Colonic mucosa (tissue), 4 donors: Measurements from ENCODE around the gene SLX9. TPM values are rescaled to one million over a fixed set of nuclear protein-coding genes. Genes with fewer than 3 reads are reported as not detected.

Experiments
- DNase-seq: peaks from one replicate; pipeline ENCODE4 v3.0.0-alpha.2; 2020
- H3K27ac ChIP-seq: fragments of 200-600 bp; one replicate; pipeline ENCODE4 v1.8.0; 2021
- H3K27me3 ChIP-seq: fragments of 200-600 bp; one replicate; pipeline ENCODE4 v1.8.0; 2021
- H3K36me3 ChIP-seq: fragments of 200-600 bp; one replicate; pipeline ENCODE4 v1.8.0; 2021
- H3K4me1 ChIP-seq: fragments of 200-600 bp; one replicate; pipeline ENCODE4 v1.8.0; 2021; ENCODE audit warnings: mild to moderate bottlenecking
- H3K4me3 ChIP-seq: fragments of 200-600 bp; one replicate; pipeline ENCODE4 v1.8.0; 2021
- H3K9ac ChIP-seq, 2 donors: one replicate each; pipeline ENCODE4 v1.7.0; 2013; ENCODE audit warnings: control low read depth in 2 of 2, low read depth in 2 of 2, low read length in 2 of 2
- H3K9me3 ChIP-seq: fragments of 200-600 bp; one replicate; pipeline ENCODE4 v1.8.0; 2021
- intact Hi-C: fragments of 100-400 bp; cut with DNase I; formaldehyde crosslinking; loops from one replicate; pipeline ENCODE4 v1.14.1; 2022
- total RNA-seq, 2 donors: library from RNA; stranded (reverse); fragmentation: NEBNext Ultra II Directional in 1 of 2; extraction: Animal tissue kit (Norgen Biotek cat#: 25700) in 1 of 2; gene quantifications; one replicate each; pipeline ENCODE4 v1.2.1, GENCODE V29; 2021
- TF ChIP-seq, protein P1 (sequence below): fragments of 200-600 bp; IDR thresholded peaks from one replicate; pipeline ENCODE4 v1.8.0; 2022; ENCODE audit warnings: antibody characterized with exemption, mild to moderate bottlenecking
- donor health status: healthy.
- donor health status: DM: no; HTN: no; CAD: no.
- donor health status: DM: no; HTN: no; CAD: no.

SLX9 gene
- total RNA-seq, 2 donors from 2014 or later = 30.6 to 50.1 TPM

DNA sequence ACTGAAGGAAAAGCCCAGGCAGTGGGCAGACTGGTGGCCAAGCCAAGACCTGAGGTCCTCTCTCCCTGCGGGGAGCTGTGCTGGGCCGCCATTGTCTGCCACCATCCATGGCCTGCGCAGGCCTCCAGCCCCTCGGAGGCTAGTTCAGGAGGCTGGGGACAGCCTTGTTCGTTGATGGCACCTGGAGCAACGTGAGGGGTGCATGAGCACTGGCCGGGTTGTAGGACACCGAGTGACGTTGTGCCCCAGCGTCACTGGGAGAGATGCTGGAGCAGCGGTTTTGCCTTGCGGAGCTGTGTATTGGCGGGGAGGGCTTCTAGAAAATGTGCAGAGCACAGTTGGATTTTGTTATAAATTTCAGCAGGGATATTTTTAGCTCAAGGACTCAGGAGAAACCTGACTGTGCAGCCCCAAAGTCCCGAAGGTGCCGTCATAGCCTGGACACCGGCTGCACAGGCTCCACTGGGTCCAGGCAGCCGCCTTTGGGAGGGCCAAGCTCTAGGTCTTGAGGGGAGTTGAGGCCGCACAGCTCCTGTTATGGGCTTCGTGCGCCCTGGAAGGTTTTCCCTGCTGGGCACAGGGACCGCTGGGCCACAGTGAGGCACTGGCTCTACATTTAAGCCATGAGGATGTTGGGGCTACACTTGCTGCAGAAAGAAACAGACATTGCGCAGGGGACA lies 86.4 kb downstream of the SLX9 start:
- H3K27ac ChIP-seq = no peak overlapping the region
- no peak for DNase-seq
- no peaks in the 10 kb centered on the region for H3K4me1 ChIP-seq
- intact Hi-C loops = no loop called here
- H3K36me3 ChIP-seq = no peaks in the 10 kb centered on the region
- H3K9me3 ChIP-seq = no peaks in the 10 kb centered on the region
- no peak overlapping the region for H3K4me3 ChIP-seq
- TF ChIP-seq, protein P1, sequence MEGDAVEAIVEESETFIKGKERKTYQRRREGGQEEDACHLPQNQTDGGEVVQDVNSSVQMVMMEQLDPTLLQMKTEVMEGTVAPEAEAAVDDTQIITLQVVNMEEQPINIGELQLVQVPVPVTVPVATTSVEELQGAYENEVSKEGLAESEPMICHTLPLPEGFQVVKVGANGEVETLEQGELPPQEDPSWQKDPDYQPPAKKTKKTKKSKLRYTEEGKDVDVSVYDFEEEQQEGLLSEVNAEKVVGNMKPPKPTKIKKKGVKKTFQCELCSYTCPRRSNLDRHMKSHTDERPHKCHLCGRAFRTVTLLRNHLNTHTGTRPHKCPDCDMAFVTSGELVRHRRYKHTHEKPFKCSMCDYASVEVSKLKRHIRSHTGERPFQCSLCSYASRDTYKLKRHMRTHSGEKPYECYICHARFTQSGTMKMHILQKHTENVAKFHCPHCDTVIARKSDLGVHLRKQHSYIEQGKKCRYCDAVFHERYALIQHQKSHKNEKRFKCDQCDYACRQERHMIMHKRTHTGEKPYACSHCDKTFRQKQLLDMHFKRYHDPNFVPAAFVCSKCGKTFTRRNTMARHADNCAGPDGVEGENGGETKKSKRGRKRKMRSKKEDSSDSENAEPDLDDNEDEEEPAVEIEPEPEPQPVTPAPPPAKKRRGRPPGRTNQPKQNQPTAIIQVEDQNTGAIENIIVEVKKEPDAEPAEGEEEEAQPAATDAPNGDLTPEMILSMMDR = no peak
- H3K9ac ChIP-seq = no peak overlapping the region
- H3K27me3 ChIP-seq = no peaks in the 10 kb centered on the region

Other genes starting within 250 kb of the SLX9 start
- not detected for gene KRTAP10-12, start 242.9 kb upstream of the SLX9 start, total RNA-seq
- gene TSPEAR, start 228.5 kb upstream of the SLX9 start, total RNA-seq = not detected
- gene UBE2G2, start 138.2 kb upstream of the SLX9 start, total RNA-seq = 10 to 100 TPM; 50.3 to 76.1 TPM
- 10 to 100 TPM; 81.3 to 82.8 TPM for gene SUMO3, start 122.0 kb upstream of the SLX9 start, total RNA-seq
- 100 to 1,000 TPM; 218 to 414 TPM for gene PTTG1IP, start 66.3 kb upstream of the SLX9 start, total RNA-seq
- gene ITGB2, start 19.1 kb upstream of the SLX9 start, total RNA-seq = 10 to 100 TPM; 13.1 to 27.1 TPM
- 1 to 10 TPM; 8.7 to 9.3 TPM for gene ADARB1, start 134.6 kb downstream of the SLX9 start, total RNA-seq